Brain pericyte (primary cell): ENCODE results near the gene TMEM94.
"Not testable (repeated sequence)": the region's sequence is repeated elsewhere in the genome, so short reads cannot be mapped to it uniquely, and the experiment has no call there.

Source experiments
- DNase-seq: peaks from one replicate; pipeline ENCODE4 v3.0.0-alpha.2; 2012; ENCODE audit warnings: low read depth, low spot score

Gene TMEM94

DNA sequence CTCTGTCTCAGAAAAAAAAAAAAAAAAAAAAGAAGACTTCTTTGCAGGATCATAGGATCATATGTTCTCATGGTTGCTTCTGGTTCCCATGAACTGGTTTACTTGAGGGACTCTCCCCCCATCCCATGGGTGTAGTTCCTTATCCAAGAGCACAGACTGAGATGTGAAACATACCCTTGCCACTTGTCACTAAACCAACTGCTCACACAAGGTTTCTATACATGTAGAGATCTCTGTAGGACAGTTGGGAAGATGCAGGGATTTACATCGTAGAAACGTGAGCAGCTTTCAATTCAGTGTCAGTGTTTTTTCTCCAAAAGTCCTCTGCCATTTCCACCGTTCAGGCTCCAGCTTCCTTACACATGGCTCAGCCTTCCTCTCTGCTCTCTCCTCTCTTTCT, 11.1 kb upstream of the TMEM94 start:
- DNase-seq = no peak

DNA sequence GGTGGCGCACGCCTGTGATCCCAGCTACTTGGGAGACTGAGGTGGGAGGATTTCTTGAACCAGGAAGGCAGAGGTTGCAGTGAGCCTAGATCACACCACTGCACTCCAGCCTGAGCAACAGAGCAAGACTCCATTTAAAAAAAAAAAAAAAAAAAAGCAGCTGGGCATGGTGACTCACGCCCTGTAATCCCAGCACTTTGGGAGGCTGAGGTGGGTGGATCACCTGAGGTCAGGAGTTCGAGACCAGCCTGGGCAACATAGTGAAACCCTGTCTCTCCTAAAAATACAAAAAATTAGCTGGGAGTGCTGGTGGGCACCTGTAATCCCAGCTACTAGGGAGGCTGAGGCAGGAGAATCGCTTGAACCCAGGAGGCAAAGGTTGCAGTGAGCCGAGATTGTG, 10.5 kb upstream of the TMEM94 start:
- DNase-seq = not testable (repeated sequence)

DNA sequence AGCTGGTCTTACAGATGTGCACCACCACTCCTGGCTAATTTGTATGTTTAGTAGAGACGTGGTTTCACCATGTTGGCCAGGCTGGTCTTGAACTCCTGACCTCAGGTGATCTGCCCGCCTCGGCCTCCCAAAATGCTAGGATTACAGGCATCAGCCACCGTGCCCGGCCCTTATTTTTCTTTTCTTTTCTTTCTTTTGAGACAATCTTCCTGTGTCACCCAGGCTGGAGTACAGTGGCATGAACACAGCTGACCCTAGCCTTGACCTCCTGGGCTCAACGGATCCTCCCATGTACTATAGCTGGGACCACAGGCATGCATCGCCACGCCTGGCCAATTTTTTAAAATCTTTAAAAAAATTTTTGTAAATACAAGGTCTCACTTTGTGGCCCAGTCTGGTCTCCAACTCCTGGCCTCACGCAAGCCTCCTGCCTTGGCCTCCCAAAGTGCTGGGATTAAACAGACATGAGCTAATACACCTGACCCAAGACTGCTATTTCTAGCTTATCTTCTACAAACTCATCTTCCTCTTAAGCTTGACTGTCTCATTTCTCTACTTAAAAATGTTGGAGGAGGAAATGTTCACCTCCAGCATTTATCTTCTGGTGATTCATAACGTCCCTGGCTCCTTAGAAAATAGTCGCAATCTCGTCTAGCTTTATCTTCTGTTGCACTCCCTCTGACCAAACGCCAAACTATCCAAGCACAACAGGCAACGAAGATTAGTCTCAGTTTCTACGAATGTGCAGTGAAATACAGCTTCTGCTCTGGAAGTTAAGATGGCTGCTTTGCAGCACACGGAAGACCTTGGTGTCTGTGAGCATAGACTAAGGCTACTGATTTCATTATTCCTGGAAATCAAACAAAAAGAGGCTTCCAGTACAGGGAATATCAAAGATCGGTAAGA, 8.2 kb upstream of the TMEM94 start:
- DNase-seq = no peak

DNA sequence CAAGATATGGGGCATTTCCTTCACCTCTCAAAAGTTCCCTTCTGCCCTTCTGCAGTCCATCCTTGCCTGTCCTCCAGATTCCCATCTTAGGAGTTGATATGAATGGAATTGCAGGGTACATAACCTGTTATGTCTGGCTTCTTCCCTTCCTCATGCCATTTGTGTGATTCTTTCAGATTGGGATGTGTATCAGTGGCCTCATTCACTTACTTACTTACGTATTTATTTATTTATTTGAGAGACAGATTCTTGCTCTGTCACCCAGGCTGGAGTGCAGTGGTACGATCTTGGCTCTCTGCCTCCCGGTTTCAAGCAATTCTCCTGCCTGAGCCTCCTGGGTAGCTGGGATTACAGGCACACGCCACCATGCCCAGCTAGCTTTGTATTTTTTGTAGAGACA, 6.2 kb upstream of the TMEM94 start:
- DNase-seq = no peak

DNA sequence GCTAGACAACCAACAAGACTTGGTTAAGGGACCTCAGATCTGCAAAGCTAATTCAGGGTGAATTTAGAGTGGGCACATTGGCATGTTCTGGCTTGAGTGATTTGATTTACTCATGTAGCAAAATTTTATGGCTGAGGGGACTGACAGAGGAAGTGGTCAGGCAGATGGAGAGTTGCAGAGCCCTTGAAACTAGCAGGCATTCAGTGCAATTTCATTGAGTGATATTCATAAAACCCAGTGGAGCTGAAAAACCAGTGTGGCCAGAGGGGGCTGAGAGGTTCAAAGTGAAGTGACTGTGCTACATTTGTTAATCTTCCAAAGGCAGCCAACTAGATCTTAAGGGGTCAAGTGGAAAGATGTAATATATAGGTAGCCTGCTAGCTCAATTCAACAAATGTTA, 2.2 kb upstream of the TMEM94 start:
- no peak for DNase-seq

DNA sequence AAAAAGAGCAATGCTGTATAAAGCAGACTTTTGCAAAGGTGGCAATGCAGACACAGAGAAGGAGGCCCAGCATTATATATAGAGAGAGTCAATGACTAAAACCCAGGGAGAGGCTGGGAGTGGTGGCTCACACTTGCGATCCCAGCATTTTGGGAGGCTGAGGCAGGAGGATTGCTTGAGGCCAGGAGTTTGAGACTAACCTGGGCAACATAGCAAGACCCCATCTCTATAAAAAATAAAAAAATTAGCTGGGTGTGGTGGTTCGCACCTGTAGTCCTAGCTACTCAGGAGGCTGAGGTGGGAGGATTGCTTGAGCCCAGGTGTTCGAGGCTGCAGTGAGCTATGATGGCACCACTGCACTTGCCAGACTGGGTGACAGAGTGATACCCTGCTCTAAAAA, 1.8 kb upstream of the TMEM94 start:
- DNase-seq = not testable (repeated sequence)

DNA sequence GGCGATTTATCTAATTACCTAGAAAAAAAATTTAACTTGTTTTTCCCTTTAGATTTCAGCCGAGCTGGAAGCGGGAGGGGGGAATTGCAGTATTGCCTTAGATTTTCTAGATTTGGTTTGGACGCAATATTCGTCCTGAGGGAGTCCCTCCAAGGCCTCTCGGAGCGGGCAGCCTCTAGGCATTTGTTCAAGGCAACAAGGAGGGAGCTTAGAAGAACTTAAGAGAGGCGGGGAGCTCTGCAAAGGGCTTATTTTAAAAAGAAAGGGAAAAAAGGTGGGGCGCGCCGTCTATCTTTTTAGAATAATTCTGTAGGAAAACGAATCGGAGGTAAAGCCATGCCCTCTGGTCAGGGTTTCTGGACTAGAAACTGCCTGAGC, 407 bp upstream of the TMEM94 start:
- DNase-seq = no peak

DNA sequence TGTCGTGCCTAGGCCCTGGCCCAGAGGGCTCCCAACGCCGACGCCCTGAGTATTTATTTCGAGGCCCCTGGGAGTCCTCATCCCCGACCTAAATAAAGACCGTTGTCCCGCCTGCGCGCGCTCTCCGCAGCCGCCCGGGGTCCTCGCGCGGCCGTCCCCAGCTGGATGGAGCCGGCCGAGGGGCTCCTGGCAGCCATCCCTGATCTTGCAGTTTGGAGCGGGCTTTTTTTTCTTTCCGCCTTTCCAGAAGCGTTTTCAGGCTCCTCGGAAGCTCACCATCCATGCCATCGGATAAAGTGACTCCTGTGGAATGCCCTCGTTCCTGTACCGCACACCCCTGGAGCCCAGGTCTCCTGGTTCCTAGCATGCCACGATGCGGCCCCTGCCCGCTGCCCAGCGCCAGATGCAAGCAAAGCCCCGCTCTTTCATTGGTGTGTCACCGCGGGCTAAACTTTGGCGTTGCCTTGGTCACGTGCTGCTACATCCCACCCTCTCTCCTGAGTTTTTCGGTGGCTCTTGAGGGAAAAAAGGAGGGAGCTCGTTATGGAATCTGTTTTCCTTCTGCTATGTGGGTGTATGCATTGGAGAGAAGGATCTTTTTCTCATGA, 716 bp downstream of the TMEM94 start:
- no peak for DNase-seq

DNA sequence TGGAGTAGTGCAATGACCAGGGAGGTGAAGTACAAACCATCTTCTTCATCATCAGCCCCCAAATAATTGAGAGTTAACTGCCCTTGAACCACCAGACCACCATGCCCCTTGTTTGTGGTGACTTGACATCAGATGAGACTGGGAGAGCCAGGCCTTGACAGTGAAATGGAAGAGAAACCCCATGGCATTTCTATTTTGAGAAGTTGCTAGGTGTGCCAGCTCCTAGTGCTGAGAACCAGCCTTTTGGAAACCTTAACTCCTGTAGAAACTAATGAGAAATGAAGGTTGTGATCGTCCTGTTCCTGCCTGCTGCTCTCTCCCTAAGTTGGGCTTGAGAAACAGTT, 2.8 kb downstream of the TMEM94 start:
- DNase-seq = no peak

DNA sequence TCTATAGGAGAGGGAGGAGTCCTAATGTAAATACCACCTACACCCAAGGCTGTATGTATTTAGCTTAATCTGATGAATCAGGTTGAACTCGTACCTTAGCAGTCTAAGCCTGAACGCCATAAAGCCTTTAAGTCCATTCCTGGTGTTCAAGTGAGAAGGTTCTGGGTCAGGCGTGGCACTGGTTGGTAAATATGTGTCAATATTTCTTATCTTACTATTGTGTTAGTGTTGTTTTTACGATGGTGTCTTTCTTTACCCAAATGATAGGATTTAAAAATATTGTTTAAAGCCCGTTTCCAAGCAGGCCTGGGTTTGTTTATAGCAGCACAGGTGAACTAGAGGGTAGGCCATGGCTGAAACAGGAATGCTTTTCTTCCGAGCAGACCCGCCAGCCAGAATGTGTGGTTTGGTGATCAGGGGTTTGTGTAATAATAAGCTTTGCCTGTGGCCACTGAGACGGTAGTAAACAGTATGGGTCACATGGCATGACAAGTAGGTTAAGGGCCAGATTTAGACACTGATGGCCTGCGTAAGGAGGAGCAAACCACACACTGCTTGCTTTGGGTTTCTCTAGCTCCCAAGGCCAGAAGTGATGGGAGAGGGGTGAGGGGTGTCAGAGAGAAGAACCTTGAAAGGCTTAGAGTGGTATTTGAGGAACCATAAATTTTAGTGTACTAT, 3.3 kb downstream of the TMEM94 start:
- DNase-seq = no peak

DNA sequence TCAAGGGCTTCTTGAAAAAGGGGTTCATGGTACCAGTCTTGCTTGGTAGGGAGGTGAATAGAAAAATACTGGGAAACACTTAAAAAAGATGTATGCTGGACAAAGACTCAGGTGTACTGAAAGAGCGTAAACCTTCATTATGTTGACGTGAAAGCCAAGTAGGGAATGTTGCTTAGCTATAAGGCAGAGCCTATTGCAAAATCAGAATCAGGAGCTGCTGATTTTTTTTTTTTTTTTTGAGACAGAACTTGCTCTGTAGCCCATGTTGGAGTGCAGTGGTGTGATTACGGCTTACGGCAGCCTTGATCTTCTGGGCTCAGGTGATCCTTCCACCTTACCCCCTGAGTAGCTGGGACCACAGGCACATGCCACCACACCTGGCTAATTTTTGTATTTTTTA, 3.9 kb downstream of the TMEM94 start:
- DNase-seq = no peak

DNA sequence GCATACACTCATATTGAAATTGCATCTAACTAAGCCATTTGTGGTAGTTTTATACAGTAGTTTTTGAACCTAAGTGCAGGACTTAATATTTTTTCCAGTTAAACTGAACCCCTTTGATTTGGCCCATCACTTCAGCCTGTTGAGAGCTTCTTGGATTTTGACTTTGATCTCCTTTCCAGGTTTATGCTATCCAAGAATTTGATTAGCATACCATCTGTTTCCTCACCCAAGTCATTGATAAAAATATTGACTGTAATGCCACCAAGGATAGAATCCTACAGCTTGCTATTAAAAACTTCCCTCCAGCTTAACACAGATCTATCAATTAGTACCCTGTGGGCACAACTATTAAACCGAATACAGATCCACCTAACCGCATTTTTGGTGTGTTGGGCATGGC, 7.2 kb downstream of the TMEM94 start:
- DNase-seq = no peak

DNA sequence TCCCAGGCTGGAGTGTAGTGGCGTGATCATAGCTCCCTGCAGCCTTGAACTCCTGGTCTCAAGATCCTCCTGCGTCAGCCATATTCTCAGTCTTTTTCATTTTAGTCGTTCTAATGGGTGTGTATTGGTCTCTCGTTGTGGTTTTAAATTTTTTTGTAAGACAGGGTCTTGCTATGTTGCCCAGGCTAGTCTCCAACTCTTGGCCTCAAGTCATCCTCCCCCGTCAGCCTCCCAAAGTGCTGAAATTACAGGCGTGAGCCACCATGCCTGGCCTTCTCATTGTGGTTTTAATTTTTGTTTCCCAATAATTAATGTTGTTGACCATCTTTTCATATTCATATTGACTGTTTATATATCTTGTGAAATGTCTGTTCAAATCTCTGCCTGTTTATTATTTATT, 8.6 kb downstream of the TMEM94 start:
- no peak for DNase-seq

DNA sequence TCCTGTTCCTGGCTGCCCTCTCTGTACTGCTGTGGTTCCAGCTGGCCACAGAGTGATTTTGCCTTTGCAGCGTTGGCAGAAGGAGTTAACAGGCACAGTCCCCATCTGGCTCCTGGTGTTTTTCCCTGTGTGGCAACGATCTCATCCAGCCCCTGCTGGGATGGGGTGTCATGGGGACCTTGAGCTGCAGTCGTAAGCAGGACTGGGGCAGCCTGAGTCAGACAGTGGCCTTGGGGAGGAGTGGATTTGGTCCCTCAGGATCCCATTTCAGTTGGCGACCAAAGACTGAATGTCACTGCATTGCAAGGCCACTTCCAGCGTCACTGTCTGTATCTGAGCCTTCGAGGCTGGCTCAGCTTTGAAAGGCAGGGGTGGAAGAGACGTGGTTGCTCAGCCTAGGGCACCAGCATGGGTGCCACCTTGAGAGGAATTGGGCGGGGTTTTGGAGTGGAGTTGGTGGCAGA, 11.9 kb downstream of the TMEM94 start:
- no peak for DNase-seq

DNA sequence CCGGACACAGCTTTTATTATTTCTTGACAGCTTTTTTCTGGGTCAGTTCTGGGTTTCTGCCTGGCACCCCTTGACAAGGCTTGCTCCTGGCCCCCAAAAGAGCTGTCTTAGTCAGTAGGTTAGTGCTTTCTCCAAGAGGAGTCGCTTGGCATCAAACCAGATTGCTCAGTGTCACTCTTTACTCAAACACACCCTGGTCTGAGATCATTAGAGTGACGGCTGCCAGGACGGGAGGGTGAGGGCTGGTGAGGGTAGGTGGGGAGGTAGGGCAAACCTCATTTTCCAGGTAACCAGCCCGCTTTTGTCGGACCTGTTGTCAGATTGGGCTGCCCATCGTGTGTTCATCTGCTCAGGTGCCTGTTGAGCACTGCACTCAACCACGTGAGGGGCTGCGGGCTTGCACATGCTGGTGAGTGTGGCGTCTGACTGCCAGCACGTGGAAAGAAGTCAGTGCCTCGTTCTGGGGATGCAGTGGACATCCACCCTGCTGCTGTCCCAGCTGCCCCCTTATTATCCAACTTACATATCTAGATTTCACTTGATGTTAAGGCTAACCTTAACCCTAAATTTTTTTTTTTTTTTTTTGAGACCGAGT, 12.4 kb downstream of the TMEM94 start:
- DNase-seq = no peak

DNA sequence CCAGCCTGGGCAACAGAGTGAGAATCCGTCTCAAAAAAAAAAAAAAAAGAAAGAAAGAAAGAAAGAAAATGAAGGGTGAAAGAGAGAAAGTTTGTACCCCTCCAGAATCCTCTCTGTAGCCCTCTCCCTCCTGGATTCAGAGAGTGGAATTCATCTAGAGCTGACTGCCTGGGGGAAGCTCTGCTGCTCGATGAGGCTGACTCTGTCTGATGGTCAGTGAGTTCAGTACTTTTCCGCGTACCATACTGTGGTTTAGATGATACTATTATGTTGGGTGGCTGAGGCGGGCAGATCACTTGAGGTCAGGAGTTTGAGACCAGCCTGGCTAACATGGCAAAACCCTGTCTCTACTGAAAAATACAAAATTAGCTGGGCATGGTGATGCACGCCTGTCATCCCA, 14.8 kb downstream of the TMEM94 start:
- DNase-seq = no peak

DNA sequence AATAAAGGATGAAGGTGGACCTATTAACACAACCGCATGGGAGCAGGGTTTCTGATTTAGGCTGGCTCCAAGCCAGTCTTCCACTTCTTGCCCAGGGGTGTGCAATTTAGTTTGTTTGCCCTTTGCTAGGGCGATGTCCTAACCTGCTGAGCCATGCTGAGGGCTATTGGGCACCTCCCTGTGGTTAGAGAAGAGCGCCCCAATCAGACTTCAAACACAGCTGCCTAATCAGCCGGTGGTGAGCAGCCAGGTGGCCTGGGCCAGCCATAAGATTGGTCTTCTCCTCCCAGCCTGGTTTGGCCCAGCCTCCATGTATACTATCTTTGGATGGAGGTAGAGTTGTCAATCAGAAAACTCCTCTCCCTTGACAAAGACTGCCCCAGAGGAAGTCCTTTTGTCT, 15.7 kb downstream of the TMEM94 start:
- no peak for DNase-seq

DNA sequence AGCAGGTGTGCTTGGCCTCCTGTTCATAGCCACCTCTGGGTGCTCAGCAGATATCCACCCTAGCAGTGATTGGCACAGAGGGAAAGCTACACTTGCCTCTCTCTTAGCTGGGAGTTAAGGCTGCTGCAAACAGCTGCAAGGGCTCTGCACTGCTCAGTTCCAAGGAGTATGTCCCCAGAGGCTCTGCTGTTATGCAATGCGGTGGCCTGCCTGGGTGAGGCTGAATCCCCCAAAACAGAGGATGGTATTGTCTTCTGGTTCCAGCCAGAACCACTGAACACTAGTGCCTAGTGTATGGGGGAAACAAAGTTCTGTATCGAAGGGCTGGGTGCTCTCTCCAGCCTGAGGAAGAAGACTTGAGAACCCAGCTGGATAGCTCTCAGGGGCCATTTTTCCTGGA, 16.8 kb downstream of the TMEM94 start:
- no peak for DNase-seq

DNA sequence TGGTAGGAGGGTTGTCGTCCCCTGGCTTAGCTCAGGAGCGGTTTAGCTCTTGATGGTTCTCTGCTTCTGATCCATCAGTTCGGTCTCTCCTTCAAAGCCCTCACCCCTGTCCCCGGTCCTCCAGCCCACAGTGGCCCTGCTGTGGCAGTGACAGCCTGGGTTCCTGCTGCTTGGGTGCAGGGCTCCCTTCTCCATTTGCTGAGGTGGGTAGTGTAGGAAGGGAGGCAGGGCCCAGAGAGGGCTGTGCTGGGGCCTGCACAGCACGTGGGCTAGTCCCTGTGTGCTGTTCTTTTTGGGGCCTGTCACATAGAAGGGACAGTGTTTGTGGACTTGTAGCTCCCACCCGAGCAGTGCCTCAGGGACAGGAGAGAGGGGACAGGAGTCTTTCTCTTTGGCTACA, 18.3 kb downstream of the TMEM94 start:
- DNase-seq = no peak

DNA sequence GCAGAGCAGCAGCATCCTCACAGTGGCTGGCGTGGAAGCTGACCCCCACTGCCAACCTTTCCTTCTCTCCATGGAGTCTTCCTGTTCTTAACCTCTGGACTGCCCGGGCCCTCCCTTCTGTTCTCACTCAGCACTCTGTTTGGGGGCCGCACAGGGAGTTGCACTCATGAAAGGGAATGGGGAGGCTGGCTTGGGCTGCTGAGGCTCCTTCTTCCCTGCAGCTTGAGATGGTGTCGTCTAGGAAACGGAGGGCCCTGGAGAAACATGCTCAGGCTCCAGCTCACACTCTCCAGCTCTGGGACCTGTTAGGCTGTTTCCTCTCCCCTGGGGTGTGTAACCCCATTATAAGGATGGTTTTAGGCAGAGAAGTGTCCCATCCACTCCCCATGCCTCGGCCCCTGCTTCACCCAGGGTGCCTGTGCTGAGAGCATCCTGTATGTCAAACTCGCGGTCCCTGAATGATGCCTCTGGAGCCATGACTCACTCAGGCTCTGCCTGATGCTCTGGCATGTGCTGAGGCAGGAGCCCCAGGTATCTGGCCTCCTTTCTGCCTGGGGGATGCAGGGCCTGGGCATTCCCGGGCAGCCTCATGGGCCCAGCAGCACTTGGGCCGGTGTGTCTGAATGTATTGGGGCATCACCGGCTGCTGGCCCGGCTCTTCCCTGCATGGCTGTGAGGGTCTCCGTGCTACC, 18.9 kb downstream of the TMEM94 start:
- DNase-seq = peak; percentile 34

DNA sequence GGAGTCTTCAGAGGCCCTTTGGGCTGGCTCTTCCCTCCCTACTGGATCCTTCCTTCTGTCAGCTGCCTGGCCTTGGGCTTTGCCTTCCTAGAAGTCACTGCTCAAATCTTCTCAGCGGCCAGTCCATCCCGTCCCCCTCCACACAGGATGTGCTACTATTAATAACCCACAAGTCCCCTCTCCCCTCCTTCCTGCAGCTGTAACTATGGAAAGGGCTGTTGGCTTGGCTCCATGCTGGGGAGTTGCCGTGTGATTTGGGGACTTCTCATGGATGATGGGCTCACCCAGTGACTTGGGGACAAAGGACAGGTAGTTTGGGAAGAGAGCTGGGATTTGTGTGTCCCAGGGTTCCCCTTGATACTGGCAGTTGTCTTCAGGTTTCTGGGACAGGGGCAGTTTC, 19.4 kb downstream of the TMEM94 start:
- DNase-seq = no peak

DNA sequence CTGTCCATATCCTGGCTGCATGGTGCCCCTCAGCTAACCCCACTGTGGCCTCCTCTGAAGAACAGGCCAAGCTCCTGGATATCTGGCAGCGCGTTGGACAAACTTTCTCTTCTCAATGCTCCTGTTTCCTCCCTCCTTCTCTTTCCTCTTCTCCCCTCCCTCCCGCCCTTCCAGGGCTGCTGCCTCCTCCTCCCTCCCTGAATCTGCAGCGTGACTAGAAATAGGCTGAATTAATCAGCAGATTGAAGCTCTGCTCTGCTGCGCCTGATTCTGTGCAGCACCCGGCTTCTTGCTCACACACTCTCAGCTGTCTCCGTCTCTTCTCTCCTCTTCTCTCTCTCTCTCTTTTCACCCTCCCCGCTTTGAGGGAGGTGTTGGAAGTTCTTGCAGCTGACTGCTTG, 19.8 kb downstream of the TMEM94 start:
- DNase-seq = no peak
